T-helper 22 cell (primary cell): ENCODE results near the gene SYNM.

ENCODE experiments used
- DNase-seq: peaks from one replicate; pipeline ENCODE4 v3.0.0-alpha.2; 2020; ENCODE audit warnings: low read depth

SYNM gene

GRCh38 chr15:99167640-99168039 lies 62.8 kb downstream of the SYNM start:
- no peak for DNase-seq

- no peak for DNase-seq
Observed at GRCh38 chr15:99168601-99169580, 64.0 kb downstream of the SYNM start.

GRCh38 chr15:99169769-99170311 lies 65.0 kb downstream of the SYNM start:
- DNase-seq = no peak

GRCh38 chr15:99170476-99171065 lies 65.7 kb downstream of the SYNM start:
- no peak for DNase-seq

GRCh38 chr15:99172171-99172570 lies 67.3 kb downstream of the SYNM start:
- no peak for DNase-seq

GRCh38 chr15:99172989-99173388 lies 68.1 kb downstream of the SYNM start:
- no peak for DNase-seq

- no peak for DNase-seq
Observed at GRCh38 chr15:99174567-99175395, 69.9 kb downstream of the SYNM start.

- DNase-seq = no peak
Observed at GRCh38 chr15:99176757-99177156, 71.9 kb downstream of the SYNM start.

GRCh38 chr15:99177679-99178078 lies 72.8 kb downstream of the SYNM start:
- DNase-seq = no peak

- no peak for DNase-seq
Observed at GRCh38 chr15:99180086-99180963, 75.4 kb downstream of the SYNM start.

GRCh38 chr15:99180964-99181306 lies 76.1 kb downstream of the SYNM start:
- DNase-seq = no peak

GRCh38 chr15:99181545-99181971 lies 76.7 kb downstream of the SYNM start:
- no peak for DNase-seq

GRCh38 chr15:99182791-99183190 lies 77.9 kb downstream of the SYNM start:
- no peak for DNase-seq
